ENCODE data around the gene SENP5.
"Not testable (repeated sequence)": the region's sequence is repeated elsewhere in the genome, so short reads cannot be mapped to it uniquely, and the experiment has no call there.

SENP5 gene

GRCh38 chr3:196867507-196868296 is at the start of gene SENP5:
TSS of gene SENP5 (plus strand) at chr3:196867920. CDS start at chr3:196885182, 17,262 bp downstream.
- DNase-seq, result peak; percentile 89

GRCh38 chr3:196821806-196822355 is 45.8 kb upstream of the SENP5 start:
- no peak for DNase-seq

GRCh38 chr3:196829651-196830050 is 38.1 kb upstream of the SENP5 start:
- not testable (repeated sequence) for DNase-seq

- no peak for DNase-seq
These were observed 32.6 kb upstream of the SENP5 start for GRCh38 chr3:196835086-196835485.

GRCh38 chr3:196836626-196837025 is 31.1 kb upstream of the SENP5 start:
- DNase-seq, result not testable (repeated sequence)

GRCh38 chr3:196837819-196838420 is 29.8 kb upstream of the SENP5 start:
- DNase-seq, result peak; percentile 71

GRCh38 chr3:196839351-196839750 is 28.4 kb upstream of the SENP5 start:
- not testable (repeated sequence) for DNase-seq

- DNase-seq, result no peak
These were observed 24.9 kb upstream of the SENP5 start for GRCh38 chr3:196842567-196843434.

- DNase-seq, result no peak
These were observed 24.1 kb upstream of the SENP5 start for GRCh38 chr3:196843435-196844110.

- DNase-seq, result not testable (repeated sequence)
These were observed 23.2 kb upstream of the SENP5 start for GRCh38 chr3:196844235-196845219.

- DNase-seq, result not testable (repeated sequence)
These were observed 19.3 kb upstream of the SENP5 start for GRCh38 chr3:196848375-196848774.

GRCh38 chr3:196849180-196849741 is 18.5 kb upstream of the SENP5 start:
- no peak for DNase-seq

- not testable (repeated sequence) for DNase-seq
These were observed 4.7 kb upstream of the SENP5 start for GRCh38 chr3:196863000-196863399.

- DNase-seq, result no peak
These were observed 589 bp upstream of the SENP5 start for GRCh38 chr3:196867155-196867506.

GRCh38 chr3:196868297-196868661 is 559 bp downstream of the SENP5 start:
- peak; percentile 12 for DNase-seq

- DNase-seq, result no peak
These were observed 4.6 kb downstream of the SENP5 start for GRCh38 chr3:196872316-196872715.

- DNase-seq, result not testable (repeated sequence)
These were observed 6.9 kb downstream of the SENP5 start for GRCh38 chr3:196874511-196875094.

GRCh38 chr3:196875258-196875657 is 7.5 kb downstream of the SENP5 start:
- no peak for DNase-seq

- DNase-seq, result no peak
These were observed 15.6 kb downstream of the SENP5 start for GRCh38 chr3:196883361-196883760.

GRCh38 chr3:196886144-196886543 is 18.4 kb downstream of the SENP5 start:
- peak; percentile 16 for DNase-seq
